ENCODE data around the gene UGCG.

DNA sequence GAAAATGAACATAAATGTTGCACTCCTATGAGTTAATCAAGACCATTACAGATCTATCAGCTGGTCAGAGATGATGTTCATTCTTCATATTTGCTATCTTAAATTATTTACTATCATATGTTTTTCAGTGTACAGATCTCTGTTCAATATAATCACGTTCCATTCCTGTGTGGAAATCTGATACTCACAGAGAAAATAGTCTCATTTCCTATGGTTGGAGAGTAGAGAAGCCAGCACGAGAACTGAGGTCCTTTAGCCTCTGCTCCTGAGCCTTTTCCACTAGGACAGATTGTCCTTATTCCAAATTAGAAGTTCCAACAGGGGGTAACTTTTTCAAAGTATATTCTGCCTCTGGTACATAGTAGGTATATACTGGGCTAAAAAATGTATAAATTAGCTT is 29.2 kb downstream of the UGCG start:
- TF ChIP-seq, protein P1, sequence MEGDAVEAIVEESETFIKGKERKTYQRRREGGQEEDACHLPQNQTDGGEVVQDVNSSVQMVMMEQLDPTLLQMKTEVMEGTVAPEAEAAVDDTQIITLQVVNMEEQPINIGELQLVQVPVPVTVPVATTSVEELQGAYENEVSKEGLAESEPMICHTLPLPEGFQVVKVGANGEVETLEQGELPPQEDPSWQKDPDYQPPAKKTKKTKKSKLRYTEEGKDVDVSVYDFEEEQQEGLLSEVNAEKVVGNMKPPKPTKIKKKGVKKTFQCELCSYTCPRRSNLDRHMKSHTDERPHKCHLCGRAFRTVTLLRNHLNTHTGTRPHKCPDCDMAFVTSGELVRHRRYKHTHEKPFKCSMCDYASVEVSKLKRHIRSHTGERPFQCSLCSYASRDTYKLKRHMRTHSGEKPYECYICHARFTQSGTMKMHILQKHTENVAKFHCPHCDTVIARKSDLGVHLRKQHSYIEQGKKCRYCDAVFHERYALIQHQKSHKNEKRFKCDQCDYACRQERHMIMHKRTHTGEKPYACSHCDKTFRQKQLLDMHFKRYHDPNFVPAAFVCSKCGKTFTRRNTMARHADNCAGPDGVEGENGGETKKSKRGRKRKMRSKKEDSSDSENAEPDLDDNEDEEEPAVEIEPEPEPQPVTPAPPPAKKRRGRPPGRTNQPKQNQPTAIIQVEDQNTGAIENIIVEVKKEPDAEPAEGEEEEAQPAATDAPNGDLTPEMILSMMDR (conservative IDR thresholded peaks at IDR 0.05 in 1 of 2, IDR thresholded peaks at IDR 0.05 in 1 of 2; ENCODE audit: low read depth in 1 of 2, low read length in 2 of 2): no peak
- no peak for TF ChIP-seq EZH2 (IDR thresholded peaks at IDR 0.05; ENCODE audit: low read length, missing control alignments)

All from fibroblast of lung (primary cell).